ENCODE data around the gene SCD5. TPM values are rescaled to one million over a fixed set of nuclear protein-coding genes. Genes with fewer than 3 reads are reported as not detected.

The SCD5 gene
- total RNA-seq, 2 donors from 2014 or later: 9.7 to 14.0 TPM

- TF ChIP-seq CTCF (IDR thresholded peaks at IDR 0.05): no peak
- Histone ChIP-seq H3K4me1 (no peaks in the 10 kb centered on the region), H3K27ac (no peak overlapping the region), H3K36me3 (no peaks in the 10 kb centered on the region), H3K4me3 (no peak overlapping the region), H3K9me3 (no peaks in the 10 kb centered on the region), H3K27me3 (no peaks in the 10 kb centered on the region)
- no peak for DNase-seq (ENCODE audit: low spot score)
These were observed 50.7 kb downstream of the SCD5 start for GRCh38 chr4:82747686-82748575.

- no peak overlapping the region for H3K4me3 ChIP-seq
- H3K27me3 ChIP-seq: no peaks in the 10 kb centered on the region
- H3K36me3 ChIP-seq: no peaks in the 10 kb centered on the region
- H3K27ac ChIP-seq: no peak overlapping the region
- H3K9me3 ChIP-seq: no peaks in the 10 kb centered on the region
- no peak for DNase-seq (ENCODE audit: low spot score)
- no peaks in the 10 kb centered on the region for H3K4me1 ChIP-seq
- TF ChIP-seq CTCF (IDR thresholded peaks at IDR 0.05): no peak
These were observed 51.7 kb downstream of the SCD5 start for GRCh38 chr4:82746705-82747574.

- no peaks in the 10 kb centered on the region for H3K4me1 ChIP-seq
- H3K27me3 ChIP-seq: no peaks in the 10 kb centered on the region
- H3K36me3 ChIP-seq: no peaks in the 10 kb centered on the region
- H3K4me3 ChIP-seq: no peak overlapping the region
- DNase-seq (ENCODE audit: low spot score): no peak
- no peaks in the 10 kb centered on the region for H3K9me3 ChIP-seq
- TF ChIP-seq CTCF (IDR thresholded peaks at IDR 0.05): no peak
- no peak overlapping the region for H3K27ac ChIP-seq
These were observed 53.3 kb downstream of the SCD5 start for GRCh38 chr4:82745173-82745842.

GRCh38 chr4:82744284-82744968 lies 54.2 kb downstream of the SCD5 start:
- DNase-seq (ENCODE audit: low spot score): no peak
- no peaks in the 10 kb centered on the region for H3K4me1 ChIP-seq
- no peak overlapping the region for H3K4me3 ChIP-seq
- no peaks in the 10 kb centered on the region for H3K27me3 ChIP-seq
- H3K27ac ChIP-seq: no peak overlapping the region
- no peak for TF ChIP-seq CTCF (IDR thresholded peaks at IDR 0.05)
- H3K36me3 ChIP-seq: no peaks in the 10 kb centered on the region
- H3K9me3 ChIP-seq: no peaks in the 10 kb centered on the region

GRCh38 chr4:82741188-82741587 lies 57.4 kb downstream of the SCD5 start:
- no peak overlapping the region for H3K27ac ChIP-seq
- DNase-seq (ENCODE audit: low spot score): no peak
- H3K9me3 ChIP-seq: no peaks in the 10 kb centered on the region
- no peaks in the 10 kb centered on the region for H3K27me3 ChIP-seq
- no peak for TF ChIP-seq CTCF (IDR thresholded peaks at IDR 0.05)
- no peaks in the 10 kb centered on the region for H3K36me3 ChIP-seq
- no peak overlapping the region for H3K4me3 ChIP-seq
- no peaks in the 10 kb centered on the region for H3K4me1 ChIP-seq

Measured in right atrium auricular region (tissue), 2 donors.